HG03095 (cell line): ENCODE results near the gene CALY.

Source experiments
- ATAC-seq: cut with Tn5 transposase; IDR thresholded peaks from one replicate; pipeline ENCODE4 v1.9.1; 2021; ENCODE audit warnings: moderate library complexity; ENCODE audit not compliant: unreplicated experiment

The CALY gene

GRCh38 chr10:133351408-133352318, 15.0 kb upstream of the CALY start:
- ATAC-seq = no peak

GRCh38 chr10:133350950-133351329, 14.2 kb upstream of the CALY start:
- ATAC-seq = no peak

- no peak for ATAC-seq
These were observed 13.7 kb upstream of the CALY start for GRCh38 chr10:133350283-133350949.

- ATAC-seq = no peak
These were observed 12.9 kb upstream of the CALY start for GRCh38 chr10:133349577-133350011.

GRCh38 chr10:133349160-133349568, 12.5 kb upstream of the CALY start:
- no peak for ATAC-seq

- no peak for ATAC-seq
These were observed 11.2 kb upstream of the CALY start for GRCh38 chr10:133347710-133348517.

GRCh38 chr10:133346413-133346812, 9.7 kb upstream of the CALY start:
- no peak for ATAC-seq

- no peak for ATAC-seq
These were observed 7.5 kb upstream of the CALY start for GRCh38 chr10:133344236-133344635.

GRCh38 chr10:133343558-133343957, 6.9 kb upstream of the CALY start:
- ATAC-seq = no peak

- no peak for ATAC-seq
These were observed 6.2 kb upstream of the CALY start for GRCh38 chr10:133342942-133343341.

- no peak for ATAC-seq
These were observed 5.3 kb upstream of the CALY start for GRCh38 chr10:133341983-133342382.

GRCh38 chr10:133339708-133340380, 3.1 kb upstream of the CALY start:
- no peak for ATAC-seq

GRCh38 chr10:133338080-133339071, 1.7 kb upstream of the CALY start:
- ATAC-seq = no peak

- ATAC-seq = no peak
These were observed 652 bp upstream of the CALY start for GRCh38 chr10:133337370-133337725.

GRCh38 chr10:133336118-133336576, 549 bp downstream of the CALY start:
- no peak for ATAC-seq

- ATAC-seq = no peak
These were observed 1.2 kb downstream of the CALY start for GRCh38 chr10:133335246-133336117.

- no peak for ATAC-seq
These were observed 2.0 kb downstream of the CALY start for GRCh38 chr10:133334503-133335245.
